NCI-H748 (cell line): ENCODE results near the gene SCIN.
"Not testable (repeated sequence)": the region's sequence is repeated elsewhere in the genome, so short reads cannot be mapped to it uniquely, and the experiment has no call there.

Experiments used
- DNase-seq: peaks from one replicate; lab custom pipeline; 2025; ENCODE audit not compliant: unreplicated experiment; lab: John Stamatoyannopoulos, UW

Gene SCIN

DNA sequence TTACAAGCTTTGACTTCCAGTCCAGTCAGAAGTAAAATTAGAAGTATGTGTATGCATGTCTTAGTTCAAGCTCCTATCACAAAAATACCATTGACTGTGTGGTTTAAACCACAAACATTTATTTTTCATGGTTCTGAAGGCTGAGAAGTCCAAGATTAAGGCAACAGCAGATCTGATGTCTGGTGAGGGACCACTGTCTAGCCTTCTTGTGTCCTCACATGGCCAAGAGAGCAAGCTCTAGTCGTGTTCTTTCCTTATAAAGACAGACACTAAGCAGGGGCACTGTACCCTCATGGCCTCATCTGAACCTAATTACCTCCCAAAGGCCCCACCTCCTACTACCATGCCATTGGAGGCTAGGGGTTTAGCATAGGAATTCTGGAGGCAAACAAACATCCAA lies 75.6 kb downstream of the SCIN start:
- no peak for DNase-seq

DNA sequence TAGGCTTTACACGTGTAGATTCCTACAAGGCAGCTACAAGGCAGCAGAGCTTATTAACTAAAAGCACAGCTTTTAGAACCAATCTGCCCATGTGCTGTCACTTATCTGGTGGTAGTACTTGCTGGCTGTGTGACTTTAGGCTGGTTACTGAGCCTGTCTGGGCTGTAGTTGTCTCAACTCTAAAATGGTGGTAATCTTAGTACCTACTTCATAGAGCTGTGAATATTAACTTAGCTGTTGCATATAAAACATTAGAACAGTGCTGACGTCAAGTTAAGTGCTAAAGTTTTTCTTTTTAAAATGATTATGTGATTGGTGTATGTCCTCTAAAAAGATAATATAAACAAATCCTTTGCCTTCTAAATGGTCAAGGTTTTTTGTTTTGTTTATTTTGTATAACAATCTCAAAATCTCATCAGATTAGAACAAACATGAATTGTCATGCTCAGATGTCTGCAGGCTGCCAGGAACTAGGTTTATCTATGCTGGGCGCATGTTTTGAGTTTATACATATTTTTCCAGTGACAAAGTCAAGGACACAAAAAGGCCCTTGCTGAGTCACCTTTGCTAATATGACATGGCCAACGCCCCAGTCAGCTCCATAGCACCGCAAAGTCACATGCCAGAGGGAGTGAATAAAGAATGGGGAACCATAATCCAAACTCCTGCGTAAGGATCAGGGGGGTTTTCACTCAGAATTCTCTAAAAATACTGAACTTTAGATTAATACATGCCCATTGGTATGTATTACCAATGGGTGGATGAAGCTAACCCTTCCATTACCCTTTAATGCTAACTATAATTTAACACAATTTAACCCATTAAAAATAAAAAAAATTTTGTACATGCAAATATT lies 77.1 kb downstream of the SCIN start:
- DNase-seq = no peak

DNA sequence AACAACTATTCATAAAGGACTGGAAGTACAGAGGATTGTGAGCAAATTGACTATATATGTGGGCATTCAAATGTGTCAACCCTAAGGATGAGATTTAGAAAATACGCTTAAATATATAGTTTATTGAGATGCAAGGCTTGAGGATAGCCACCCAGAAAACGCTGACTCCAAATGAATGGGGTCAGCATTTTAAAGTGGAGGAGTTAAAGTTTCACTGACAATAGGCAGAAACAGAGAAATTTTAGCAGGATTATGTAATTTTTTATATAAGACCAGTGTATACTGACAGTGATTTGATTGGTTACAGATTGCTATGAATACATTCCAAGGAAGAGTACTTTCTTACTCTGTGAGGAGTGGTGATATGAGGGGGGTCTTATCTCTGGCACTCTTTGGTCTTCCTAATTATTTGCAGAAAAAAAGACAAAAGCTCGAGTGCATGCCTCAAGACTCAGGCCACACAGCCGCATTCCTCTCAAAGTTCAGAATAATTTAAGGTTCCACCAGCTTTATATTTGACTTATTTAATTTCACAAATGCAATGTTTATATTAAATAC lies 78.3 kb downstream of the SCIN start:
- no peak for DNase-seq

DNA sequence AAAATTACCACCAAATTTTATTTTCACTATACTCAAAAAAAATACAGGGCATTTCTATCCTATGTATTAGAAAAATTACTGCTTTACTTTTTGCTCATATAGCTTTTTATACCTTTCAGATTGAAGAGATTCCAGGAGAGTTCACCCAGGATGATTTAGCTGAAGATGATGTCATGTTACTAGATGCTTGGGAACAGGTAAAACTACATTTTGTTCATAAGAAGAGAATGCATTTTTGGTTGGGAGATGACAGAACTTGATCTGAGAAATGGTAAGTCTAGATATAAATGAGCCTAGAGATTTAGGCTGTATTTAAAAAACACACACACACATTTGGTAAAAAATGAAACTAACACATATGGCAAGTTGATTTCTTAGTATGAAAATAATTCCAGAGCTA lies 78.8 kb downstream of the SCIN start:
- DNase-seq = no peak

DNA sequence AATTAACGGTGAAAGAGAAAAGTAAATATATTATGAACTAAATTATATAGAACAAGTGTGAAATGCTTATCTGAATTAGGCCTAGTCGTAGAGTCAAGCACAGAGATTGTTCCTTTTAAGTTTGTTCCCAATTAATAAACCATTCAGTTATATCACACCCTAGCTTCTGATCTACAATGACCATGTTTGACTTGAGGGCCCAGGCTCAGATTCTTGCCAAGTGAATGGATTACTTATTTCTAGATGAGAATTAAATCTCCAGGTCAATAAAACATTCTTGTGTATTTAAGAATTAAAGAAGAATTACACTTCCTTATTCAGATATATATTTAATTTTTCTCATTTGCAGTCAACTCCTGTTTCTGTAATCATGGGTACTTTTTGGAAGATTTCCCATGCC lies 79.6 kb downstream of the SCIN start:
- no peak for DNase-seq

DNA sequence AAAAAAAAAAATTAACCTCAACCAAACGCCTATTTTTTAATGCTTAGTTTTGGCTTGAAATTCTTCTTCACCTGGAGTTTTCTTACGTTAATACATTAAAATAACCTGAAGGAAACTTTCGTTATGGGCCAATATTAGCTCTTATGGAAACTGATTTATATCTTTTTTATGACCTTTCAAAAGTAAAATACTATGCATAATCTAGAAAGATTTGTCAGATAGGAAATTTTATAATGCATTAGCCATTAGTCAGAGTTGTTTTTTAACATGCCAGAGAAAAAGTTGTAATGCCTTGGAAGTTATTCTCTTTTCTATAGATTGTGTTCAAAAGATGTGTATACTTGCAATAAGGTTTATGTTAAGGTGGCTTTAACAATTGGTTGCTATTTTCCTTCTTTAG lies 82.6 kb downstream of the SCIN start:
- no peak for DNase-seq

DNA sequence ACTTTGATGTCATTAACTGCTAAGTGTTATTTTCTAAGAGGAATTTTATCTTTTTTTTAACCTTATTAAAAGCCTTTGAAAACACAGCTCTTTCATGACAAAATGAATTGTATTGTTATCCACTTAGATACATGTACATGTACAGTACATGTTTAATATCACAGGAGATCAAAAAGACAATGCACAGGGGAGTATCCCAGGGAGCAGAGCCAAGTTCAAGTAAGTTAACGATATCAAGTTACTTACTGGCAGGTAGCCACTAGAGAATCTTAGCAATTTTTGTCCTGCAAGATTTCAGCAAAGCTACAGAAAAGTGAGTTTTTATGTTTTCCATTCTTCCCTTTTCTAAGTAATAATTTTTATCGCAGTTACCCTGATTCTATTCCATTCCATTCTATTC lies 83.0 kb downstream of the SCIN start:
- no peak for DNase-seq

DNA sequence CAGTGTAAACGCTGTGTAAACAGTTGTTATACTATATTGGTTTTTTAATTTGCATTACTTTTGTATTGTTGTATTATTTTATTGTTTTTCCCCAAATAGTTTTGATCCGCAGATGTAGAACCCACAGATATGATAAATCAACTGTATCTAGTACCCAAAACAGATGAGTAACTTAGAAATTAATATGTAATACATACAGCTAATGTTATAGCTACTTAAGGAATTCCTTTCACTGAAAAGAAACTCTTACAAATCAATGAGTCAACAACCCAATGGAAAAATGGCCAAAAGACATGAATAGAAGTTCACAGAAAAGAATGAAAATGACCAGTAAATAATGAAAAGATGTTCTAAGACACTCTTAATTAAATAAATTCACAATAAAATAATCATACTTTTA lies 84.6 kb downstream of the SCIN start:
- DNase-seq = no peak

DNA sequence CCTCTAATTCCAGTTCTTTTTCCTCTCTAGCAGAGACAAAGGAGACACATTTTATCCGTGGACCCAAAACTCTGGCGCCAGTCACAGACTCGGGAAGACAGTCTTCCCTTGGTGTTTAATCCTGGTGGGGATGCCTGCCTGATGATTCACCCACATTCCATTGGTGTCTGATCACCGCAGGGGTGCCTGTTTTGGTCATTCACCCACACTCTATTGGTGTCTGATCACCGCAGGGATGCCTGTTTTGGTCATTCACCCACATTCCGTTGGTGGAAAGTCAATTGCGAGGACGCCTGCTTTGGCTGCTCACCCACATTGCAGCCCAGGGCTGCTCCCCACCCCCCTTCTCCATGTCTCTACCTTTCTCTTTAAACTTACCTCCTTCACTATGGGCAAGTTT lies 89.9 kb downstream of the SCIN start:
- not testable (repeated sequence) for DNase-seq

DNA sequence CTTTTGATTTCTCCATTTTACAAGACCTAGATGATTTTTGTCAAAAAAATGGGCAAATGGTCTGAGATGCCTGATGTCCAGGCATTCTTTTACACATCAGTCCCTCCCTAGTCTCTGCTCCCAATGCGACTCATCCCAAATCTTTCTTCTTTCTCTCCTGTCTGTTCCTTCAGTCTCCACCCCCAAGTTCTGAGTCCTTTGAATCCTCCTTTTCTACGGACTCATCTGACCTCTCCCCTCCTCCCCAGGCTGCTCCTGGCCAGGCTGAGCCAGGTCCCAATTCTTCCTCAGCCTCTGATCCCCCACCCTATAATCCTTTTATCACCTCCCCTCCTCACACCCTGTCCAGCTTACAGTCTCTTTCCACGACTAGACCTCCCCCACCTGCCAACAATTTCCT lies 90.5 kb downstream of the SCIN start:
- DNase-seq = not testable (repeated sequence)

DNA sequence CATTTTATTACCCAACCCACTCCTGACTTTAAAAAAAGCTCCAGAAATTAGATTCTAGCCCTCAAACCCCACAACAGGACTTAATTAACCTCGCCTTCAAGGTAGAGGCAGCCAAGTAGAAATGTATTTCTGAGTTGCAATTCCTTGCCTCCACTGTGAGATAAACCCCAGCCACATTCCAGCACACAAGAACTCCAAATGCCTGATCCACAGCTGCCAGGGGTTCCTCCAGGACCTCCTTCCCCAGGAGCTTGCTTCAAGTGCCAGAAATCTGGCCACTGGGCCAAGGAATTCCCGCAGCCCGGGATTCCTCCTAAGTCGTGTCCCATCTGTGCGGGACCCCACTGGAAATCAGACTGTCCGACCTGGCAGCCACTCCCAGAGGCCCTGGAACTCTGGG lies 91.1 kb downstream of the SCIN start:
- DNase-seq = no peak

DNA sequence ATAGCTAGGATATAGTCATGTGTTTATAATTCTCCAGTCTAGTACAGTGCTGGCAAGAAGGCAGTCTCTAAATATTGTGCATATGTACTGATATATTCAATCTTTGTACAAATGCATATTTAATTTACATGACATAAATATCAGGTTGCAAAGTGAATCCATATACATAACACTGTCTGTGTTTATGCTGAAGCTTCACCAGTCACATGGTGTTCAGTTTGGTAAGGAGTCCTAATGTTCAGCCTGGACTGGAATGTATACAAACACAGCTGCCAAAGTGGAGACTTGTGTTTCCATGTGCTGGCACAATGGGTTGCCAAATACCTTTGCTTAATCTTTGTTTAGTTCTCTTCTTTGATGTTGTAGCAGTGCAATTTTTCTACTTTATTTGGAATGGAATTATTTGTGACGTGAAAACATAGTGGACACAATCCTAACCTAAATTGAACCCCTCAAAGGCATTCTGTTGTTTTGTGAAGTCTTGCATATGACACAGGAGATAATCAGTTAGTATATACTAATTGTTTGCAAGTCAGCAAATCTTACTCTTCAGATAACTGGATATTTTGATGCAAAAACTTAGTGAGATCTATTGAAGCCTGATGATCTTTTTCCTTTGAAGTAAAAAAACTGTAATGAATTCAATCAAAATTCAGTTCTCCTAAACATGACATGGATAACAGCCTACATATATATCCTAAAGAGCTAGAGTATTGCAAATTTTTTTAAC lies 99.6 kb downstream of the SCIN start:
- DNase-seq = no peak

DNA sequence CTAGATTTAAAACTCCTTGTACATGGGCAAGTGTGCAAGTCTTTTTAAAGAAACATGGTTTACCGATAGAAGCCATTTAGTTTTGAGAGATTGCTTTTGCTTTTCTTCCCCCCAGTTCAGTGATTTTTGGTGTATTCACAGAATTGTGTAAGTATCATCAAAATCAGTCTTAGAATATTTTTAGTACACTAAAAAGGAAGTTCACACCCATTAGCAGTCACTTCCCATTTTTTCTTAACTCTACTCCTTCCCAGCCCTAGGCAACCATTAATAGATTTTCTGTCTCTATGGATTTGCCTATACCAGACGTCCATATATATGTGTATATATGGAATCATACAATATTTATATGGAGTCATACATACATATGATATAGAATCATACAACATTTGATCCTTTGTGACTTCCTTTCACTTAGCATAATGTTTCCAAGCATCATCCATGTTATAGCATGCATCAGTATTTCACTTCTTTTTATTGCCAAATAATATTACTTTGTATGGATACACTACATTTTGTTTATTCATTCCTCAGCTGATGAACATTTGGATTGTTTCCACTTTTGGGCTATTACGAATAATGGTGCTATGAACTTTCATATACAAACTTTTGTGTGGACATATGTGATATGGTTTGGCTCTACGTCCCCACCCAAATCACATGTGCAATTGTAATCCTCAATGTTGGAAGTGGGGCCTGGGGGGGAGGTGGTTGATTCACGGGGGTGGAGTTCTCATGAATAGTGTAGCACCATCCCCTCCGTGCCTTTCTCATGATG lies 100.4 kb downstream of the SCIN start:
- no peak for DNase-seq

DNA sequence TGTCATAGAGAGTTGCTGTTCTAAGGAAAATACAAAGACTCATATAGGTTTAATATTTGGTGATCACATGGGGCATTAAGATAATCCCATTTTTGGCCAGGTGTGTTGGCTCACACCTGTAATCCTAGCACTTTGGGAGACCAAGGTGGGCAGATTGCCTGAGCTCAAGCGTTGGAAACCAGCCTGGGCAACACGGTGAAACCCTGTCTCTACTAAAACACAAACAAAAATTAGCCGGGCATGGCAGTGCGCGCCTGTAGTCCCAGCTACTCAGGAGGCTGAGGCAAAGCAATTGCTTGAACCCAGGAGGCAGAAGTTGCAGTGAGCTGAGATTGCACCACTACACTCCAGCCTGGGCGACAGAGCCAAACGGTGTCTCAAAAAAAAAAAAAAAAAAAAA lies 102.9 kb downstream of the SCIN start:
- not testable (repeated sequence) for DNase-seq

DNA sequence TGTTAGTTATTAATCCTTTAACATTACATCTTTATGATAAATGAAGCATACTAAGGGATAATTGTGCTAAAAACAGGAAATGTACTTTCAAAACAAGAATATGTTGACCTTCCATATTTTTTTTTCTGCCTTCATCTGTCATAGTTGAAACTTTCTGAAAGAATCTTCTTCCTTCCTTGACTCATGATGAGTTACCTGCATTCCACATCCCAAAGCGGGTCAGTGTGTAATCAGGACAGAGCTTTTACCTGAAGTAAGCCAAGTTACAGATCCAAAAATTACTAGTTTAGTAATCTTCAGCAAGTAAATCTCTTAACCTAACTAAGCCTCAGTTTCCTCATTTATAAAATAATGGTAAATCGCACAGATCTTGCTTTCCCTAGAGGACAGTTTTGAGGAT lies 103.5 kb downstream of the SCIN start:
- DNase-seq = no peak

DNA sequence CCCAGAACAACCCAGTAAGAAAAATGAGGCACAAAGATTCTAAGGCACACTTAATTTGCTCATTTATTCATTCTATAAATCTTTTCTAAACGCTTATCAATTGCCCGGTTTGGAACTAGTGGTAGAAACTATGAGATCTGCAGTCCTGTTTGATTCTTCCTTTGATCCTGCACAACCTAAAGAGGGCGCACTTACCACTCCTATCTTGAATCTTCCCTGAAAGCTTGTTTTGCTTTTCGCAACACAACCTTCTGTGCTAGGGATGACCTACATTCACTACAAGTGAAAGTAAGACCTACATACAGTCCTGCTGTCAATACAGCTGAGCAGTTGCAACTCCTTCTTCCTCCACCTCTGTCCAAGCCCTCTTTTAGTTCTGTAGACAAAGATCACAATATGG lies 104.3 kb downstream of the SCIN start:
- DNase-seq = peak; percentile 50

DNA sequence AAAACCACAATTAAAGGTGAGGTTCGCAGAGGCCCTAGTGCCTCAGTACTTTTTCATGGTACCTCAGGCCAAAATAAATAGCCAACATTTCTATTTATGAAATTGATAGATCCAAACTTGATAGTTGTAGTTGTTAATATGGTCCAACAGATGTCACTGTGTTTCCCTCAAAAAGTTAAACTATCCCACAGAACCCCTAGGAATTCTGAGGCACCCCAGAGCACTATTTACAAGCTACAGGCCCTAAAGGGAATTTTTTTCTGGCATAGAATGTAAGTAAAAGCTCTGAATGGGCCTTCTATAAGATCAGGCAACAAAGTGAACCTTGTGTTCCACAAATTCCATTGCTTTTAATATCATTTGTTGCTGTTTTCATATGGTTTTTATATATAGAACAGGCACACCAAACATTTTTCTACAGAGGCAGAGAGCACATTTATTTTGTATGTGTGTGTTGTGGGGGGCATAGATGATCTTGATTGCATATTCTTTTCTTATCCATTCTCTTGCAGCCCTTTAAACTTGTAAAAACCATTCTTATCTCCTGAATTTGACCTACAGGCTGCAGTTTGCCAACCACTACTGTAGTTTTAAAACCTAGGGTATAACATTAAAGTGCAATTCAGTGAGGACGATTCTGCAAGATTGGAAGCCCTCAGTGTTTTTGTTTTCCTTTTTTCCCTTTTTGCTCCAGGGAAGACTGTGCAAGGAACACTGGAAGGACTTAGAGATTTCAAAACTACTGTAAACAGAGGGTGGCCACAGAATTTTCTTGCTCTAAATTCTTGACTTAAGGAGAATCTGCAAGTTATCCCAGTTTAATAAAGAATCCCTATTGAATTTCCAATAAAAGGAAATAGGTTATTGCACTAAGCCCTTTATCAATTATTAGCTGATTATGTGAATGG lies 113.4 kb downstream of the SCIN start:
- peak; percentile 35 for DNase-seq

DNA sequence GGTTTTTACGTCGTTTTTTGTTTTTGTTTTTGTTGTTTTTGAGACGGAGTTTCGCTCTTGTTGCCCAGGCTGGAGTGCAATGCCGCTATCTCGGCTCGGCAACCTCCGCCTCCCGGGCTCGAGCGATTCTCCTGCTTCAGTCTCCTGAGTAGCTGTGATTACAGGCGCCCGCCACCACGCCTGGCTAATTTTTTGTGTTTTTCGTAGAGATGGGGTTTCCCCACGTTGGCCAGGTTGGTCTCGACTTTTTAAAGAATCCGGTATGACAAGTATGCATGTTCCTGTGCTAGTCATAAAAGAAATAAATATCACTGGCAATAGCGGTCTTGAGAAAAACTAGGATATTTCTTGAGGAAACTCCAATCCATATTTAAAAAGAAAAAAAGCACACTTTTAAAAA lies 114.2 kb downstream of the SCIN start:
- DNase-seq = no peak

DNA sequence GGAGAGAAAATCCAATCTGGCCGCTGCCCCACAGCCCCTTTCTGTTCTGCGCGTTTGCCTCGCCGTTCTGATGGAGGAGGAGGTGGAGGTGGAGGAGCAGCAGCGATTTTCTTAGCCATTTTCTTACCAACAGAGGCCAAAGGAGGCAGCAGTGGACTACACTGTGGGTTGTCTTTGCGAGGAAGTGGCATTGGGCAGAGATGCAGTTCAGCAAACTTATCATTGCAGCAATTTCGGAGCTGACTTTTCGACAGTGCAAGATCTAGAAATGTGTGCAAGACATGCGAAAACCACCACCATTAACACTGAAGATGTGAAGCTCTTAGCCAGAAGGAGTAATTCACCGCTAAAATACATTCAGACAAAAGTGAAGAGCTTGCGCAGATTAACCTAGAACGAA lies 115.0 kb downstream of the SCIN start:
- peak; percentile 58 for DNase-seq

DNA sequence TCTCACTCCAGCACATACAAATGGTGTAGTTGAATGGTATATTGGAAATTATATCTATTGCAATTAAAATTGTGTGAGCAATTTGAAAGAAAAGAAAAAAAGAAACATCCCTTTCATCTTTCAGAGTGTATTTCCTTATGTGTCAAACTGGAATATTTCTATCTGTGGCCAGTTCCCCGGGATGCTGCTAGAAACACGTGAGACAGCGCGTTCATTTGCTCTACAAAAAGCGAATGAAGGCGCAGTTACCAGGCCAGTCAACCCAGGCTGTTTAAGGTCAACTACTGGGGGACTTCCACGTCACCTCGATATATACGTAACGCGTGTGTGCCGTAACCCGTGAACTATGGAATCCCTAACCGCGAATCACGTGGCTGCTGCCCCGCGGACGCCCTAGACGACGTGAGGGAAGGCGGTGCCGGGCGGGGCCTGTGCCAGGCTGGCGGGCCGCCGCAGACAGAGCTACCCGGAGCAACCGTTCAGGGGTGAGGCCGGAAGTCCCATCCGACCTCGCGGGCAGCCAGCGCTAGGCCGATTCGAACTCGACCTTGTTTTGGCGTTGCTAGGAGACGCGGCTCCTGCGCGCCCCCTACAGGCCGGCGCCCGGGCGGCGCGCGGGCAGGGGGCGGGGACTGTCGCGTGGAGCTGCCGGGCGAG lies 115.8 kb downstream of the SCIN start:
- DNase-seq = peak; percentile 97
